ENCODE measurements around the gene FOXP4.

DNA sequence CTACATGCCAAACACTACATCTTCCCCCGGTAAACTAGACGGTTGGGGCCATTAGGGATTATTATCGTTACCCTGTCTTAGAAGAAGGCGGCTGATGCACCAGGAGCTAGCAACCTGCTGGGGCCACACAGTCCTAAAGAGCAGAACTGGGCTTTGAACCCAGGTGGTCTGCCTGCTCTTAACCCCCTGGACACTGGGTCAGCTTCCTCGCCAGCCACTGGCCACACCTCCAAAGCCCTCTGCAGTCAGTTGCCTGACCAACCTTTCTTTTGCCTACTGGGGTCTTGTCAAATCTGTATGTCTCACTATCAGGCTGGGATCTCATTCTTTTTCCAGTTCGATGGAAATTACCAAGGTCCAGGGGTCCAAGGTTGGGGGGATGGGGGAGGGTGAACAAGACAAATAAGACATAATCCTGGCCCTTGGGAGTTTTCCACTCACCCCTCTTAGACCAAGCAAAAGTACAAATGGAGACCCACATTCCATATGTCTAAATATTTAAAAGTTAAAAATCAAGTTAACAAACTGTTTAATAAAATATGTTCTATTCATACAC lies 34.0 kb upstream of the FOXP4 start:
- no peak for TF ChIP-seq POLR2AphosphoS5 (IDR thresholded peaks at IDR 0.05)
- TF ChIP-seq, protein P1, sequence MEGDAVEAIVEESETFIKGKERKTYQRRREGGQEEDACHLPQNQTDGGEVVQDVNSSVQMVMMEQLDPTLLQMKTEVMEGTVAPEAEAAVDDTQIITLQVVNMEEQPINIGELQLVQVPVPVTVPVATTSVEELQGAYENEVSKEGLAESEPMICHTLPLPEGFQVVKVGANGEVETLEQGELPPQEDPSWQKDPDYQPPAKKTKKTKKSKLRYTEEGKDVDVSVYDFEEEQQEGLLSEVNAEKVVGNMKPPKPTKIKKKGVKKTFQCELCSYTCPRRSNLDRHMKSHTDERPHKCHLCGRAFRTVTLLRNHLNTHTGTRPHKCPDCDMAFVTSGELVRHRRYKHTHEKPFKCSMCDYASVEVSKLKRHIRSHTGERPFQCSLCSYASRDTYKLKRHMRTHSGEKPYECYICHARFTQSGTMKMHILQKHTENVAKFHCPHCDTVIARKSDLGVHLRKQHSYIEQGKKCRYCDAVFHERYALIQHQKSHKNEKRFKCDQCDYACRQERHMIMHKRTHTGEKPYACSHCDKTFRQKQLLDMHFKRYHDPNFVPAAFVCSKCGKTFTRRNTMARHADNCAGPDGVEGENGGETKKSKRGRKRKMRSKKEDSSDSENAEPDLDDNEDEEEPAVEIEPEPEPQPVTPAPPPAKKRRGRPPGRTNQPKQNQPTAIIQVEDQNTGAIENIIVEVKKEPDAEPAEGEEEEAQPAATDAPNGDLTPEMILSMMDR (IDR thresholded peaks at IDR 0.05), result no peak

Measured in sigmoid colon (tissue), 4 donors.